ENCODE measurements around the gene TK2. TPM values are rescaled to one million over a fixed set of nuclear protein-coding genes. Genes with fewer than 3 reads are reported as not detected.

Gene TK2
- total RNA-seq, 1 donor from 2014 or later = 24.0 TPM

GRCh38 chr16:66481943-66482390 lies 68.0 kb downstream of the TK2 start:
- DNase-seq = no peak

- no peak for DNase-seq
Observed at GRCh38 chr16:66481081-66481942, 68.6 kb downstream of the TK2 start.

GRCh38 chr16:66480265-66481080 lies 69.4 kb downstream of the TK2 start:
- no peak for DNase-seq

GRCh38 chr16:66479661-66480264 lies 70.2 kb downstream of the TK2 start:
- DNase-seq = no peak

- peak; percentile 53 for DNase-seq
Observed at GRCh38 chr16:66478733-66479511, 71.0 kb downstream of the TK2 start.

GRCh38 chr16:66477028-66477515 lies 72.8 kb downstream of the TK2 start:
- DNase-seq = no peak

- DNase-seq = no peak
Observed at GRCh38 chr16:66476328-66477027, 73.4 kb downstream of the TK2 start.

- no peak for DNase-seq
Observed at GRCh38 chr16:66475232-66475631, 74.7 kb downstream of the TK2 start.

GRCh38 chr16:66474750-66475199 lies 75.1 kb downstream of the TK2 start:
- peak; percentile 68 for DNase-seq

GRCh38 chr16:66473654-66474519 lies 76.0 kb downstream of the TK2 start:
- DNase-seq = no peak

- no peak for DNase-seq
Observed at GRCh38 chr16:66473051-66473571, 76.8 kb downstream of the TK2 start.

- DNase-seq = no peak
Observed at GRCh38 chr16:66471716-66472393, 78.1 kb downstream of the TK2 start.

GRCh38 chr16:66471264-66471663 lies 78.7 kb downstream of the TK2 start:
- no peak for DNase-seq

GRCh38 chr16:66470556-66470955 lies 79.4 kb downstream of the TK2 start:
- DNase-seq = peak; percentile 78

GRCh38 chr16:66469947-66470546 lies 79.9 kb downstream of the TK2 start:
- DNase-seq = no peak

GRCh38 chr16:66469291-66469946 lies 80.5 kb downstream of the TK2 start:
- no peak for DNase-seq

- DNase-seq = no peak
Observed at GRCh38 chr16:66468321-66468965, 81.5 kb downstream of the TK2 start.

- DNase-seq = no peak
Observed at GRCh38 chr16:66467611-66468010, 82.3 kb downstream of the TK2 start.

Data from tongue (tissue), 2 donors.